Omental fat pad (tissue), 4 donors: ENCODE data around the gene TEPSIN. TPM values are rescaled to one million over a fixed set of nuclear protein-coding genes. Genes with fewer than 3 reads are reported as not detected.
"Not testable (repeated sequence)": the region's sequence is repeated elsewhere in the genome, so short reads cannot be mapped to it uniquely, and the experiment has no call there.

Experiments
- ATAC-seq: fragments of 150-250 bp; one replicate; pipeline ENCODE4 v1.9.1; 2016; ENCODE audit warnings: mild to moderate bottlenecking, moderate library complexity; ENCODE audit not compliant: low FRiP score
- DNase-seq: peaks from one replicate; pipeline ENCODE4 v3.0.0-alpha.2; 2019; ENCODE audit warnings: low spot score
- total RNA-seq, 4 donors: library from RNA; depleted of rRNA; stranded (reverse); fragments of >200 nt; gene quantifications; one replicate each; pipeline ENCODE4 v1.1.0, GENCODE V29; 2016
- TF ChIP-seq, protein P1 (sequence below), 3 donors: fragments of 450-650 bp; IDR thresholded peaks; one replicate each; pipeline ENCODE4 v1.5.1; 2016 to 2017; ENCODE audit warnings: antibody characterized with exemption in 3 of 3, mild to moderate bottlenecking in 3 of 3, moderate library complexity in 2 of 3

The TEPSIN gene
- total RNA-seq, 4 donors from 2014 or later: 15.1 to 56.1 (median 33.2) TPM

DNA sequence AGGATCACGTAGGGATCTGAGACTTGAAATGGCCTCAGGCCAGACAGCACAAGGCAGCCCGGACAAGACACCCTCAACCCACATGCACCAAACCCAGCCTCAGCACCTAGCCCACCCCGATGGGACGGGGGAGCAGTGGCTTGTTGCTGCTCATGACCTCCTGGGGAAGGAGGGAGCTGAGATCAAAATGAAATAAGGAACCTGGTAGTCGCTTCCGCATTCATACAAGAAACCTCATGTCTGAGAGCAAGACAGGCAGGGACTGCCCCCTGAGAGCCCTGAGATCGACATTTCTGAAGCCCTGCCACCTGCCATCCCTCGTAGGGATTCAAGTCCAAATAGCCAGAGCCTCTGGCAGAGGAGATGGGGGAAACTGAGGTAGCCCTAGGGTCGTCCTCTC, 10.4 kb downstream of the TEPSIN start:
- DNase-seq (no peak), ATAC-seq (no peak)
- TF ChIP-seq, protein P1, sequence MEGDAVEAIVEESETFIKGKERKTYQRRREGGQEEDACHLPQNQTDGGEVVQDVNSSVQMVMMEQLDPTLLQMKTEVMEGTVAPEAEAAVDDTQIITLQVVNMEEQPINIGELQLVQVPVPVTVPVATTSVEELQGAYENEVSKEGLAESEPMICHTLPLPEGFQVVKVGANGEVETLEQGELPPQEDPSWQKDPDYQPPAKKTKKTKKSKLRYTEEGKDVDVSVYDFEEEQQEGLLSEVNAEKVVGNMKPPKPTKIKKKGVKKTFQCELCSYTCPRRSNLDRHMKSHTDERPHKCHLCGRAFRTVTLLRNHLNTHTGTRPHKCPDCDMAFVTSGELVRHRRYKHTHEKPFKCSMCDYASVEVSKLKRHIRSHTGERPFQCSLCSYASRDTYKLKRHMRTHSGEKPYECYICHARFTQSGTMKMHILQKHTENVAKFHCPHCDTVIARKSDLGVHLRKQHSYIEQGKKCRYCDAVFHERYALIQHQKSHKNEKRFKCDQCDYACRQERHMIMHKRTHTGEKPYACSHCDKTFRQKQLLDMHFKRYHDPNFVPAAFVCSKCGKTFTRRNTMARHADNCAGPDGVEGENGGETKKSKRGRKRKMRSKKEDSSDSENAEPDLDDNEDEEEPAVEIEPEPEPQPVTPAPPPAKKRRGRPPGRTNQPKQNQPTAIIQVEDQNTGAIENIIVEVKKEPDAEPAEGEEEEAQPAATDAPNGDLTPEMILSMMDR (IDR thresholded peaks at IDR 0.05): no peak

DNA sequence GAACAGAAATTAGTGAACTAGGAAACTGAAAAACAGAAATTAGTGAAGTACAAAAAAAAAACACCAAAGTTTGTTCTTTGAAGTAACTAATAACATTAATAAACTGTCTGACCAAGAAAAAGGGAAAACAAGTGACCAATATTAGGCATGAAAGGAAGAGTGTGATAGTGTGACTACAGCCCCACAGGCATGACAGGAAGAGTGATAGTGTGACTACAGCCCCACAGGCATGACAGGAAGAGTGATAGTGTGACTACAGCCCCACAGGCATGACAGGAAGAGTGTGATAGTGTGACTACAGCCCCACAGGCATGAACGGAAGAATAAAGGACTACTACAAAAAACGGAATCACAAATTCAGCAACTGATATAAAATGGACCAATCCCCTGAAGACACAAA, 11.2 kb downstream of the TEPSIN start:
- not testable (repeated sequence) for ATAC-seq, DNase-seq

DNA sequence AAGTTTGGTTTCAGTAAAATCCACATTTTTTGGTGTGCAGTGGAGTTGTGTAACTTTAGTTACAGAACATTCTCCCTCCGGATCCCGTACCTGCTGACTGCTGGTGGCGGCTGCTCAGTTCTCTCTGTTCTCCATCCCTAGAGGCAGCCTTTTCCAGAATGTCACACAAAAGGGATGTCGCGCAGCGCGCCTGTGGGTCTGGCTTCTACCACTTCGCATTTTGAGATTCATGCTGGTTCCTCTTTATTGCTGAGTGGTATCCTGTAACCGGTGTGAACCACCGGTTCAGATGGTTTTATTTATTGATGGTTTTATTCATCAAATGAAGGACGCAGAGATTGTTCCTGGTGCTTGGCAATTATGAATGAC, 15.1 kb downstream of the TEPSIN start:
- DNase-seq: no peak
- TF ChIP-seq, protein P1 (IDR thresholded peaks at IDR 0.05): no peak
- no peak for ATAC-seq

DNA sequence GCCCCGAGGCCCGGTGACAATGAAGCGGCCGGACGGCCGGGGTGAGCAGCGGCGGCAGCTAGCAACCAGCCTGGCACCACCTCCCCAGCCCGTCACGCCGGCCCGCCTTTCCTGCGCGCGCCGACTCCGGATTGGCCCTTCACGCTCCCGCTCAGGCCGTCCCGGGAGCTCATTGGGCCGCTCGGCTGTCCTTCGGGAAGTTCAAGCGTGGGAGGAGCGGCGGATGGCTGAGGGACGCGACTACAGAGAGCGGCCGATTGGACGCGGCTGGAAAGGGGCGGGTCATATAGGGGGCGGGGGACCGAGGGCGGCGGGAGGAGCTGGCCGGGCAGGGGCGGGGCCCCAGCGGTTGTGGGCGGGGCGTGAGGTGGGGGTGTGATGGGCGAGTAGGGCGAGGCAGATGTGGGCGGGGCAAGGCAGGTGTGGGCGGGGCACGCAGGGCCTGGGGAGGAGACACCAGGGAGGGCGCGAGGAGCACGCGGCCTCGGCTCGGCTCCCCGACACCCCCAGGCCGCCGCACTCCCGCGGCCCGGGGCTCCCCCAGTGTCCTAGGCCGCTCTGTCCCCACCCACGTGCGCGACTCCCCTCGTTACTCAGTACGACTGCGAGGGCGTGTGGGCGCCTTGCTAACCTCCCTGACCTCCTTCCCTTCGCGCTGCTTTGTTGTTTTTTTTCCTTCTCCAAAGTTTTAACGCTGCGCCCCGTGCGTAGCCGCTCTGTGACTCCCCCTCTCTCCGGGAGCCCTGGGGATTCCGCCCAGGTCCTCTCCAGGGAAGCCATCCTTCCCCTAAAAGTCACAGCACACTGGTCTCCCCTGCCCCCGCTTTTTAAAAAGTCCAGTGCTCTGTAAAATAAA, 15.7 kb downstream of the TEPSIN start, which contains the start of gene CEP131:
TSS of gene CEP131 (minus strand) at position 60 of the 856 bp plus-strand sequence. CDS start 2,909 bp downstream, outside the sequence.
- DNase-seq (peak; percentile 96), ATAC-seq (peak; percentile 98)
- TF ChIP-seq, protein P1 (IDR thresholded peaks at IDR 0.05): no peak

DNA sequence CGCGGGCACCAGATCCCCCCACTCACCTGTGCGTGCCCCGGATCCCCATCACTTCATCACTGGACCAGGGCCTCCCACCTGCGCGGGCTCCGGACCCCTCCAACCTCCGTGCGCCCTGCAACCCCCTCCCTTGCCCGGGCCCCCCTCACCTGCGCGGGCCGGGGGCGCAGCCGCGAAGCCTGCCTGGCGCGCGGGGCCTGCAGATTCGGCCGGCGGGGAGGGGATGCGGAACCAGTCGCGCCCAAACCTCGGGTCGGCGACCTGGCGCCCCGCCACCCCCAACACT, 16.3 kb downstream of the TEPSIN start:
- TF ChIP-seq, protein P1 (IDR thresholded peaks at IDR 0.05): no peak
- DNase-seq (no peak), ATAC-seq (peak; percentile 0)

DNA sequence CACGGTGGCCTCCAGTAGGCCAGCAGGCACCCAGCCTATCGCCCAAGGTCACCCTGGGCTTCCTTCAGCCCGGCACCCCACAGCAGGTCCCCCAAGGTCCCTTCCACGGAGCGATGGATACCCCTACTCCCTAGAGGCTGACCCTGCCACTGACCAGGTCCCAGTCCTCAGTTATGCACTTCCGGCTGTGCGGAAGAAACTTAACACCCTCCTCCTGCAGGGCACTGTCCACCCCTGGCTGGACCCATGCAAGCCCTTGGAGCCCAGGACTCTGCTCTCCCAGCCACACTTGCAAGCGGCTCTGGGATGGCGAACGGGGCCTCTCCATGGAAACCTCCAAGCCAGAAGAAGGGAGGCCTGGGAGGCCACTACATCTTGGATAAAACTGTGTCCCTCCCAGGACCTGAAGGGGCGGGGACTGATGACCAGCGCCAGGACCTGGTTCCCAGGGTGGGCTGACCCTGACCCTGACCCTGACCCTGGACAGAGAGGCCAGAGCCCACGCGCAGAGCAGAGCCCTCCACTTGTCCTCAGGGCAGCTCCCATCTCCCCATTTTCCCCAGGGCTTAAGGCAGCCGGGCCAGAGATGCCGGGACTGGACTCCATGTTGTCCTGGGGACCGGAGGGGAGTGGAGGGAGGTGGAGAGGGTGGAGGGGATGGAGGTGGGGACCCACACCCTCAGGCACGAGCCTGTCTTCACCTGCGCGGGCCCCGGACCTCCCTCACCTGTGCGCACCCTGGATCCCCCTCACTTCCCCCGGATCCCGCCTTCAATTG, 16.8 kb downstream of the TEPSIN start:
- TF ChIP-seq, protein P1 (IDR thresholded peaks at IDR 0.05): no peak
- peak; percentile 2 for ATAC-seq
- DNase-seq: no peak

DNA sequence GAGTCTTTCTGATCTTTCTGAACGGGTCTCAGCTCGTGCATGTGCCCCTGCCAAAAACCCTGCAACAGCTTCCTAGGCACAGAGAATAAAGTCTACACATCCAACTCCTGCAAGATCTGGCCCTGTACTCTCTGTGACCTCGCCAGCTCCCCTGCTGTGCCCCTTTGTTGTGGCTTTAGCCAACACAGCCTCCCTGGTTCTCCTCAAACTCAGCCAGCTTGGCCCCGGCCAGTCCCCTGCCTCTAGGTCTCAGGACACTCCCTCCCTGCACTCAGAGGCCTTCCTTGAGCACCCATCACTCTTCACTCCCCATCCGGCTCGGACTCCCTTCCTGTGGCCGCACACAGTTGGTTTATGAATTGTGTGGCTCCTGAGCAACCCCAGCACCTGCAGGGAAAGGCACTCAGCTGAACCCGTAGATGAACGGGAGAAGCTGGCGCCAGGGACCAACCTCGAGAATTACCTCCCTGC, 17.4 kb downstream of the TEPSIN start:
- DNase-seq (no peak), ATAC-seq (no peak)
- TF ChIP-seq, protein P1 (IDR thresholded peaks at IDR 0.05): no peak
